ENCODE data around the gene FAM168A.

FAM168A gene

DNA sequence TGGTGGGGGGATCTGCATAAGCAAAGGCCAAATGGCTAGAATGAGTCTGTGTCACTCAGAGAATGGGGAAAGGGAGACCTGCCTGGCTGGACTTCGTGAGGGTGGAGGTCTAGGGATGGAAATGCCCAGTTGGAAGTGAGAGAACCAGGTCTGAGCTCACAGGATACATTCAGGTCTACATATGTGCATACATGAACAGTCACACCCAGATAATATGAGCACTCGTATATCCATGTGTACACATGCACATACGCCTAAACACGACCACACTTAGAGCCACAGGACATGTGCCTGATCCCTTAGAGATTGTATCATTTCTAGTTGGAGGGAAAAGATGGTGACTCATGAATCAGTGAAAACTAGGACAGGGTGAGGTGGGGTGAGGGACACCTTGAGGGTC is 242.8 kb downstream of the FAM168A start:
- no peak for DNase-seq (ENCODE audit: extremely low read depth, low read depth)
- TF ChIP-seq, protein P1, sequence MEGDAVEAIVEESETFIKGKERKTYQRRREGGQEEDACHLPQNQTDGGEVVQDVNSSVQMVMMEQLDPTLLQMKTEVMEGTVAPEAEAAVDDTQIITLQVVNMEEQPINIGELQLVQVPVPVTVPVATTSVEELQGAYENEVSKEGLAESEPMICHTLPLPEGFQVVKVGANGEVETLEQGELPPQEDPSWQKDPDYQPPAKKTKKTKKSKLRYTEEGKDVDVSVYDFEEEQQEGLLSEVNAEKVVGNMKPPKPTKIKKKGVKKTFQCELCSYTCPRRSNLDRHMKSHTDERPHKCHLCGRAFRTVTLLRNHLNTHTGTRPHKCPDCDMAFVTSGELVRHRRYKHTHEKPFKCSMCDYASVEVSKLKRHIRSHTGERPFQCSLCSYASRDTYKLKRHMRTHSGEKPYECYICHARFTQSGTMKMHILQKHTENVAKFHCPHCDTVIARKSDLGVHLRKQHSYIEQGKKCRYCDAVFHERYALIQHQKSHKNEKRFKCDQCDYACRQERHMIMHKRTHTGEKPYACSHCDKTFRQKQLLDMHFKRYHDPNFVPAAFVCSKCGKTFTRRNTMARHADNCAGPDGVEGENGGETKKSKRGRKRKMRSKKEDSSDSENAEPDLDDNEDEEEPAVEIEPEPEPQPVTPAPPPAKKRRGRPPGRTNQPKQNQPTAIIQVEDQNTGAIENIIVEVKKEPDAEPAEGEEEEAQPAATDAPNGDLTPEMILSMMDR (IDR thresholded peaks at IDR 0.05; ENCODE audit: low read depth, low read length), result no peak

DNA sequence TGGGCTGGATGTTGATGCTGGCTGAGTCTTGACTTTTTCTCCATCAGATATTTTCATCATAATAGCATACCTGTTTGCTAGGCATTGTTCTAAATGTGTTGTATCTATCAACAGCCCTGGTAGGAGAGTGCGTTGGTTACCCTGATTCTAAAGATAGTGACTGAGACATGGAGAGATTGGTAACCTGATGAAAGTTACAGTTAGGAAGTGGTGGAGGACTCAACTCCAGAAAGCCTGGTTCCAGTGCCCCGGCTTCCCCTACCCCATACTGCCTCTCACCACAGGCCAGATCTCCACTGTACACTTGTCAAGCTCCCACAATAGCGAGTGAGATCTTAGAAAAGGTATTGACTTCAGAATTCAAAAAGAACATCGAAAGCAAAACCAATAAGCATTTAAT is 244.5 kb downstream of the FAM168A start:
- TF ChIP-seq, protein P1 (IDR thresholded peaks at IDR 0.05; ENCODE audit: low read depth, low read length), result no peak
- no peak for DNase-seq (ENCODE audit: extremely low read depth, low read depth)

DNA sequence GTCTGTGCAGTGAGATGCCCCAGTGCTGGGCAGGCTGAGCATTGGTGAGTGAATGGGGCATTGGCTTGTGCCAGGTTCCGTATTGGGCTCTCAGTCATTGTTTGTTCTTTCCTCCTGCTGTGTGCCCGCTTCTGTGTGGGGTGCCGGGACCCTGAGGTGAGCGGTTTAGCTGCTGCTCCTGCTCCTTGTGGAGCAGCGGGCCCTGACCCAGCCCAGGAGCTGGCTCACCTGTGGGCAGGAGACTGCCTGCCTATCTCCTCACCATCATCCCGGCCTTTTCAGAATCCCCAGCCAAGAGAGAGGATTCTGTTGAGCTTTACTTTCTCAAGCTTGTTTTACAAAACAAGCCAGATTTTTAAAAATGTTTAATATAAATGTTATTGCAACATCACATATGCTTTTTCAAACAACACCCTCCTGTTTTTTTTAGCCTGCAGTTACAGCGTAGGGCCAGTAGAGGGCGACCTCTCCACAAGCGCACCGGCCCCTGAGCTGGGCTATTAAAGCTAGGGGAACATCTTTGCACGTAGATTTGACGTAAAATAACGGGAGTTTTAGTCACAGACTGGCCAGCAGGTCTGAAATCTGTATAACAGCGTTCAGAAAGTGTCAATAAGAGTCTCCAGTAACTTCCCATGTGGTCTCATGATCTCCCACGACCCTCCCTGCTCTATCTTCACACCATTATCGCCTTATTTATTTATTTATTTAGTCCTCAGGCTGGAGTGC is 246.8 kb downstream of the FAM168A start:
- TF ChIP-seq, protein P1 (IDR thresholded peaks at IDR 0.05; ENCODE audit: low read depth, low read length), result no peak; the same call in none of the 2 replicates
- DNase-seq (ENCODE audit: extremely low read depth, low read depth), result peak; percentile 52

Data from AG09319 (cell line).